HG03558 (cell line): ENCODE data around the gene POTEF.
"Not testable (repeated sequence)": the region's sequence is repeated elsewhere in the genome, so short reads cannot be mapped to it uniquely, and the experiment has no call there.

Experiments
- ATAC-seq: cut with Tn5 transposase; IDR thresholded peaks from one replicate; pipeline ENCODE4 v1.9.1; 2021; ENCODE audit warnings: moderate number of reproducible peaks; ENCODE audit not compliant: unreplicated experiment; ENCODE audit errors: extremely low read depth

The POTEF gene

DNA sequence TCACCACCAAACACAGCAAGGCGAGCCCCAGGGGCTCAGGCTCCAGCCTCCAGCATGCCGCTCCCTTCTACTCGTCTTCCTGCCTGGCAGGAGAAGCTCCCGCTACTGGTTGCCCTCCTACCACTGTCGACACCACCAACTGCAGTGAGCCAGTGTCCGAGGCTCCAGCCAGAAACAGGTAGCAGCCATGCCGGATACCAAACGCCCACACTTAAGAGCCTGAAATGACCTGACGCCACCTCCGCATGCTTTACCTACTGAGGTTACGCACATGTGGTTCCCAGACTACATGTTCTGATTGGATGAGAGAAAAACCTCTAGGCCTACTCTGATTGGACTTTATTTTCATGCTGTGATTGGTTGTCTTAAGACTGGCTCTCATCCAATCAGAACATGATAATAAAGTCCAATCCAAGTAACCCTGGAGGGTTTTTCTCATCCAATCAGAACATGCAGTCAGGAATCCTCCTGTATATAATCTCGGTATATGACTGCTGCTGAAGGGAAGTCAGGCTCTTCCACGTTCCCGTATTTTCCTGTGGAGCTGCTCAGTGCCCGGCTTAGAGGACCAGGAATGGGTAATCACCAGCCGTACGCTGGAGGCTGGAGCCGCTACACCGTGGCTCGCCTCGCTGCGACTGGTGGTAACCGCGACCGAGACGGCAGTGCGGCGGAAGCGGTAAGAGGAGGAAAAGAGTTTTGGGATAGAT is at the start of gene POTEF:
Gene POTEF, minus strand, starts transcription at position 103 of the 710 bp plus-strand sequence. CDS start 8,707 bp downstream, outside the sequence.
- ATAC-seq = not testable (repeated sequence)

- ATAC-seq = peak; percentile 43
These were observed 45.8 kb upstream of the POTEF start for GRCh38 chr2:130174866-130175265.

GRCh38 chr2:130169896-130170295 is 40.9 kb upstream of the POTEF start:
- ATAC-seq = no peak

GRCh38 chr2:130169163-130169562 is 40.1 kb upstream of the POTEF start:
- ATAC-seq = not testable (repeated sequence)

DNA sequence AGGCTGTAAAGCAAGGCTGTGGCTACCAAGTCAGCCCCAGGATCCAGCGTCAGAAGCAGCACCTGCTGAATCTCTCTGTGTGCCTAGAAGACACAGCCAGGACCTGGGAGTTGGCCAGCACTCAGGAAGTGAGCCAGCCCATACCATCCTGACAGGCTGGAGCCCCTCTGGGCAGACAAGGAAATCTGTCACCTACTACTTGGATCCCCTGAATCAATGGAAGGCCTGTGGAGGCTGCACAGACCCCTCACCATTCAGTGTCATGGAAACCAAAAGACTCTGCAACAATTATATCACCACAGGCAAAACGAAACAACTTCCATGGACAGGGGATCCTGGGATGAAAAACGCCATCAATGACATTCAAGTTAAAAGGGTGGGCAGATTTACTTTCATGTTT is 37.6 kb upstream of the POTEF start:
- ATAC-seq = not testable (repeated sequence)

DNA sequence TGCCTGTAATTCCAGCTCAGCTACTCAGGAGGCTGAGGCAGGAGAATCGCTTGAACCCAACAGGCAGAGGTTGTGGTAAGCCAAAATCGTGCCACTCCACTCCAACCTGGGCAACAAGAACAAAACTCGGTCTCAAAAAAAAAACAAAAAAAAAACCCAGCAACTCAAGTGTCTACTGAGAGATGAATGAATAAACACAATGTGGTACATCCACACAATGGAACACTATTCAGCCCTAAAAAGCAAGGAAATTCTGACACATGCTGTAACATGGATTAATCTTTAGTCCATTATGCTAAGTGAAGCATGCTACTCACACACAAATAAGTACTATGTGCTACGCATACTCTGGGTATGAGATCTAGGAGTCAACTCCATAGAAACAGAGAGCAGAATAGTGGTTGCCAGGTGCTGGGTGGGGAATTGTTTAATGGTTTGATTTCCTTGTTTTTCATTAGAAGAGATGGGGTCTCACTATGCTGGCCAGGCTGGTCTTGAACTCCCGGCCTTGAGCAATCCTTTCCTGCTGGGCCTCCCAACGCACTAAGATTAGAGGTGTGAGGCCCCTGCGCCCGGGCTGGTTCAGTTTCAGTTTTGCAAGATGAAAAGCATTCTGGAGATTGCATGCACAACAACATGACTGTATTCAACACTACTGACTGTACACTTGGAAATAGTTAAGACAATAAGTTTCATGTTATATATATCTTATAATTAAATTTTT is 36.4 kb upstream of the POTEF start:
- no peak for ATAC-seq

GRCh38 chr2:130162968-130163367 is 33.9 kb upstream of the POTEF start:
- no peak for ATAC-seq

- not testable (repeated sequence) for ATAC-seq
These were observed 33.5 kb upstream of the POTEF start for GRCh38 chr2:130162486-130162885.

DNA sequence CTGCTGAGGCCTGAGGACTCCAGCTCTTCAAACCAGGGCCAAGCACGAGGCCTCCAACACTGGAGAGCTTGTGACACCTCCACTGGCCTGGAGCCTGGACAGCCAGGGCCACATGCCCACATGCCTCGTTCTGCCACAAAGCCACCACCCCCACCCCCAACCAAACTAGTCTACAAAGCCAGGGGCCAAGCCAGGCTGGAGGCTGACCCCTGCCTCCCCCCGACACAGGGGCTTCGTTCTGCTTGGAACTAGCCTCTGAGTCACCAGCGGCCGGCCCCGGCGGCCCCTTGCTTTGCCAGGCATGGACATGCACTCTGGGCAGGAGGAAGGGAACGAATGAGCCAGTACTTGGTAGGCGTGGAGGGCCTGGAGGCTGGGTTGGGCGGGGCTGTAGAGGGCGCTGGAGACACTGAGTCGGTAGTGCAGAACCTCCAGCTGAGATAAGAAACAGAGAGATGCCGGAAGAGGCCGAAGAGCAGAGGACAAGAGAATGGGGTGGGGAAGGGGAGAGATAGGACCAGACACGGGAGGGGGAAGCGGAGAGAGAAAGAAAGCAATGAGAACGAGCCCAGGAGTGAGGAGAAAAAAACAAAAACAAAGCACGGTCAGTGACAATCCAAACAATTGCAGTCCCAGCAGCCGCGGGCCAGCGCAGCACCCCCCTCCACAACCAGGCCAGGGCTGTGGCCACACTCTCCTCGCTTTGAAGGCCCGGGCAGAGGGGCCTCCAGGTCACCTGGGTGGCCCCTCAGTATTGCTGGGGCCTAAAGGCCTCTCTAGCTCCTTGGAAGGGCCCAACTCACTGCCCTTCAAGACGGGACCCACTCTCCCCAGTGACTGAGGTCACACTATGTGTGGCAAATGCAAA is 32.0 kb upstream of the POTEF start:
- not testable (repeated sequence) for ATAC-seq

DNA sequence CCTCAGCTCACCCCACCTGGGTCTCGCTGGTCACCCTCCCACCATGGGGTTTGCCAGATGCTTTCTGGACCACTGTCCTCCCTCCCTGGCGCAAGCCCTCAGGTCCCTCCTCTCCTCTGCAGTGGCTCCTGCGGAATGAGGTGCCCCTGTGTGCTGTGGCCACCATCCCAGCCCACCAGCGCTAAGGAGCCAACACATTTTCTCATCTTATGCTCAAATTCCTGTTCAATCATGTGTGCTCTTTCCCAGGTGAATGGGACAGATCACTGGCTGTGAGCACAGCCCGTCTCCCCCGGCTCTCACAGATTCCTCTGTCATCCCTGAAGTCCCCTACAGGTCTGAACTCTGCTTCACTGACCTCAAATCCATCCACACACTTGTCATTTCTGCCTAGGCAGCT is 31.1 kb upstream of the POTEF start:
- no peak for ATAC-seq

- not testable (repeated sequence) for ATAC-seq
These were observed 30.4 kb upstream of the POTEF start for GRCh38 chr2:130159376-130159775.

GRCh38 chr2:130158631-130159030 is 29.6 kb upstream of the POTEF start:
- ATAC-seq = no peak

DNA sequence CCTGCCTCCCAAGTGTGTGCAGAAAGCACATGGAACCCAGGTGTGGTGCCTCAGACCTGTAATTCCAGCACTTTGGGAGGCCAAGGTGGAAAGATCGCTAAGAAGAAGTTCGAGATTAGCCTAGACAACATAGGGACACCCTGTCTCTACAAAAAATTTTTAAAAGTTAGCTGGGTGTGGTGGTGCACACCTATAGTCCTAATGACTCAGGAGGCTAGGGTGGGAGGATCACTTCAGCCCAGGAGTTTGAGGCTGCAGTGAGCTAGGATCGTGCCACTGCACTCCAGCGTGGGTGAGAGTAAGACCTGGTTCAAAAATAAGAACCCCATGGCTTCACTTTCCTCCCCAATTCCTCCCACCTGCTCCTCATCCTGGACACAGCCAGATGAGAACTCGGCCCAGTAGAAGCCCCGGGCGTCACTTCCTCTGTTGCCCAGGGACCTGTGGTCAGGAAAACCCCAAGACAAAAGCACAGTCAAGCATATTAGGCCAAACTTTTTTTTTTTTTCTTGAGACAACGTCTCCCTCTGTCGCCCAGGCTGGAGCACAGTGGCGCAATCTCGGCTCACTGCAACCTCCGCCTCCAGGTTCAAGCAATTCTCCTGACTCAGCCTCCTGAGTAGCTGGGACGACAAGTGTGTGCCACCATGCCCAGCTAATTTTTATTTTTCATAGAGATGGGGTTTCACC is 28.9 kb upstream of the POTEF start:
- ATAC-seq = peak; percentile 55

DNA sequence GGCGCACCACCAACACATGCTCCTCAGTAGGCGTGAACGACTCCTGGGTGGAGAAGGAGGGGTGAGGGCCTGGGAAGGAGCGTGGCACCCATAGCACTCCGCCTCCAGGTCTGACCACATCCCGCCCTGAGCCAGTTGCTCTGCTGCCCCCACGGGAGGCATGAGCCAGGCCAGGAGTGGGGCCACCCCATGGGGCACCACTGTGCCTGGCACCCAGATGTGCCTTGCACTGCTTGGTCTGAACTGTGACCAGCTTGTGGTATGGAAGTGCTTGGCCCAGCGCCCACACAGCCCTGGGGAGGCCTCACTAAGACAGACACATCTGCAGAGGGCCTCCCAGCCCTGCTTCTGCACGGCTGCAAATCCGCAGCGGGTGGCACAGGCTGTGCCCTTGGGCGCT is 28.3 kb upstream of the POTEF start:
- not testable (repeated sequence) for ATAC-seq

- ATAC-seq = no peak
These were observed 27.6 kb upstream of the POTEF start for GRCh38 chr2:130156624-130157004.

- not testable (repeated sequence) for ATAC-seq
These were observed 27.1 kb upstream of the POTEF start for GRCh38 chr2:130155956-130156623.

DNA sequence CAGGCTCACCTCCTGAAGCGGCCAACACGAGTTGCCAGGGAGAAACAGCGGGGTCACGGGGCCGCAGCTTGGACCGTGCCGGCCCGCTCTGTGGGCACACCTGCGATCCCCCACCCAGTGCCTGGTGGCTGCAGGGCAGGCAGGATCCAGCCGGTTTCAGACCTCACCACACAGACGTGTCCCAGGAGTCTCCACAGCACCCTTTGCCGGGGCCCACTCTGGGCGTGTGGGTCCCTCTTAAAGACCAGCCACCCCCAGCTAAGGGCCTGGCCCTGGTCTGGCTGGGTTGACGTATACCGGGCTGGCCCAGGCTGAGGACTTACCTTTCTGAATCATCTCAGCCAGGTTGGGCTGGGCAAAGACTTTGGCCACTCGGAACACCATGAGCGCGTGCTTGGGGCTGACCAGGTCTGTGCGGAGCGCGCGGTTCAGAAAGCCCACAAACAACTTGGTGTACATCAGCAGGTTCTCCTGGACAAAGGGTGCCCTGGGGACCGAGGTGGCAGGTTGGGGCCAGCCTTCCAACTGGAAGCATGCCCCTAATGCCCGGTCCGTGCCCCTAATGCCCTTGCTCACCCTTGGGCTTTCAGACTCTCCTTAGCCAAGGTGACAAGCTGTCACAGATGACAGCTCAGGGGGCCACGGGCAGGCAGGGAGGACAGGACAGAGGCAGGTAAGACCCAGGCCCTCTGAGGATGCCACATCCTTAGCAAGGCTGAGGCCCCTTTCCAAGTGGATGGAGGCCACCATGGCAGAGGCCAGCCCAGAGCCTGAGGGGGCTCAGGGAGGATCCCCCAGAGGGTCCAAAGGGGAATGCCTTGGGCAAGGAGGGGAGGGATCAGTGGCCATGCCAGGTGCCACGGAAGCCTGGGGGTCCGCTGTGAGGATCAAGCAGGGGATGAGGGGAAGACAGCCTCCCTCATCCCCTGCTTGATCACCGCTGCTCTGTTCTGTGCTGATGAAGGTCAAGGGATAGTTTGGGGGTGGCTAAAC is 26.0 kb upstream of the POTEF start:
- no peak for ATAC-seq

GRCh38 chr2:130154423-130154770 is 25.4 kb upstream of the POTEF start:
- ATAC-seq = not testable (repeated sequence)
